Mesodermal cell (in vitro differentiated cells): Measurements from ENCODE around the gene GATA6.

Experiments
- H3K27ac ChIP-seq: 2 replicates; pipeline ENCODE4 v1.7.0; 2013; ENCODE audit warnings: mild to moderate bottlenecking, low read depth, low read length, moderate library complexity; ENCODE audit not compliant: severe bottlenecking
- H3K36me3 ChIP-seq: 2 replicates; pipeline ENCODE4 v1.7.1; 2013; ENCODE audit warnings: mild to moderate bottlenecking, low read length, moderate library complexity; ENCODE audit not compliant: control insufficient read depth, insufficient read depth
- H3K4me1 ChIP-seq: one replicate; pipeline ENCODE4 v1.7.1; 2013; ENCODE audit warnings: mild to moderate bottlenecking, low read length; ENCODE audit not compliant: insufficient read depth, control insufficient read depth, poor library complexity, severe bottlenecking
- H3K4me3 ChIP-seq: 2 replicates; pipeline ENCODE4 v1.7.0; 2013; ENCODE audit warnings: low read length, control low read depth, mild to moderate bottlenecking; ENCODE audit not compliant: insufficient read depth, poor library complexity, severe bottlenecking; ENCODE audit errors: extremely low read depth
- H3K9me3 ChIP-seq: 2 replicates; pipeline ENCODE4 v1.7.1; 2013; ENCODE audit warnings: mild to moderate bottlenecking, low read length, moderate library complexity; ENCODE audit not compliant: control insufficient read depth
- WGBS, 2 experiments: methylation state at CpG; one replicate each; pipeline ENCODE4 v1.1.5; 2013; ENCODE audit warnings: missing lambda C conversion rate in 2 of 2; ENCODE audit not compliant: insufficient coverage in 2 of 2; 5-methylcytosine and 5-hydroxymethylcytosine counted together

The GATA6 gene

DNA sequence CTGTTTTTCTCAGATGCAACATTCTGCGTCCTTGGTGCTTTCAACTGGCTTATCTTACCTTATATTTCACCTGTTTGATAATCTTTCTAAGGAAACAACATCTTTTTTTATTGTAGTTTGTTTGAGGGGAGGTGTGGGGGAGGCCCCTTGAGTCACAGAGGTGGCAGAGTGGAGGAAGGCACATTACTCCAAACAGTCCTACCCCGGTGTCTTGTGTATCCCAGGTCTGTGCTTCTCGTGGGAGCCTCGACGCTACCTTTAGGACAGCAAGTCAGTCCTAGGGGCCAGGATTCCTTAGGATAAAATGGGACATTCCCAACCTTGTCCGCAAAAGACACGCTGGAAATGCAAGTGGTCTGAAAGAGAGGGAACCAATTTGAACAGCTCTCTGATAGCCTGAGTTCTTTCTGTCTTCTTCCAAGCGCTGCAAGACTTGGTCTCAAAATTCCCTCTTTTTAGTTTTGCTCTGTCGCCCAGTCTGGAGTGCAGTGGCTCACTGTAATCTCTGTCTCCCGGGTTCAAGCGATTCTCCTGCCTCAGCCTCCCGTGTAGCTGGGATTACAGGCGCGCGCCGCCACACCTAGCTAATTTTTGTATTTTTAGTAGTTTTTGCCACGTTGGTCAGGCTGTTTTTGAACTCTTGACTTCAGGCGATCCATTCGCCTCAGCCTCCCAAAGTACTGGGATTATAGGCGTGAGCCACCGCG is 4.0 kb downstream of the GATA6 start:
- Histone ChIP-seq H3K36me3 (peaks cover 31% of the 10 kb centered on the region), H3K27ac (no peak overlapping the region), H3K4me3 (peak overlapping the region; percentile 80), H3K9me3 (no peaks in the 10 kb centered on the region), H3K4me1 (peaks cover 16% of the 10 kb centered on the region)
- WGBS, 2 experiments, result 23 to 29% methylated on average over 17 to 18 of the region's 22 CpGs

DNA sequence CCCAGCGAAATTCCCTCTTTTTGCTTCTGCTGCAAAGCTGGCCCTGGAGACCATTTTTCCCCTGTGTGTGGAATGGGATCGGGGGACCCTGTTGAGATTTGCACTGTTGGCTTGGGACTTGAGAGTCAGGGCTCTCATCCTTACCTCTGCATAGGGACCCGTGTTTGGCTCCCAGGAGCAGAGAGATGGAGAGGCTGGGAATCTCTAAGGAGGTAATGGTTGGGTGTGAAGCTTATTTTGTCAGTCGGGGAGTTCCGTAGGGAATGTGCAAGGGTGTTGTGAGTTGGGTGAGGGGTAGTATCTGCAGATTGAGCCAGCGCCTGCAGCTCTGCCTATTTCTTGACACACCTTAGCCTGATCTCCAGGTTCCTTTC is 4.5 kb downstream of the GATA6 start:
- Histone ChIP-seq H3K4me1 (peaks cover 16% of the 10 kb centered on the region), H3K36me3 (peaks cover 31% of the 10 kb centered on the region), H3K27ac (peak overlapping the region; percentile 41), H3K4me3 (peak overlapping the region; percentile 80), H3K9me3 (no peaks in the 10 kb centered on the region)
- WGBS, 2 experiments, result 7 to 11% methylated on average over 3 of the region's 6 CpGs

DNA sequence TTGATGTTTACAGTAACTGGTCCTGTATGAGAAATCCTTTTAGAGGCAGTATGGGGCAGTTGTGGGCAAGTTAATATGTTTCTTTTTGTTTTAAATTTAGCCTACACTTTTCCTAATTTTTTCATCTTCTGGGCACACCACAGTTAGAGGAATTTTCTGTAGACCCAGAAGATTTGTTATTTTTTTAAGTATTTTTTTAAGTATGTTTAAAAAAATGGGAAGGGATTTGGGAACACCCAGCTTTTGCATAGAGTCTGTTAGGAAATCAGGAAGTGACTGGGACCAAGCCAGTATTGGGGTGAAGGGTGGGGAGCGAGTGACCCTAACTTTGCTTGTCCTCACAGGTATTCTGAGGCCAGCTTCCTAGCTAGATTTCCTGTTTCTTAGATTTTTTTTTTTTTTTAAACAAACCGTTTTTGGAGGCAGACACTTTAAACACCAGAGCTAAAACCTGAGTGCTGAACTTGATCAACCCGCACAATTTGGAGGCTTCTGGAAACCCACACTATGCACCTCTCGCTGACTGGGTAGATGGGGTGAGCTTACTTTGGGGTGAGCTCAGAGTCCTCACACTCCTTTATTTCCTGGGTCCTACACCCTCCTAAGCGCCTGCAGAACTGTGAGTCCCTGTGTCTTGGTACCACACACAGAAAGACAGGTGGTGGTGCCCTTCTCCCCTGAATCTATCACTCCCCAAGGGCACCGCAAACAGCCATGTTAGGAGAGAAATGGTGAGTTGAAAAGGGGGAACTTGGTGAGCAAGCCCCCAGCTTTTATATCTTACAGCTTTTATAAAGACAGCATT is 5.2 kb downstream of the GATA6 start:
- peak overlapping the region; percentile 80 for H3K4me3 ChIP-seq
- 32 to 40% methylated on average over 1 to 3 of the region's 6 CpGs for WGBS, 2 experiments
- H3K27ac ChIP-seq, result peak overlapping the region; percentile 41
- H3K4me1 ChIP-seq, result peaks cover 16% of the 10 kb centered on the region
- H3K36me3 ChIP-seq, result peaks cover 31% of the 10 kb centered on the region
- H3K9me3 ChIP-seq, result no peaks in the 10 kb centered on the region

DNA sequence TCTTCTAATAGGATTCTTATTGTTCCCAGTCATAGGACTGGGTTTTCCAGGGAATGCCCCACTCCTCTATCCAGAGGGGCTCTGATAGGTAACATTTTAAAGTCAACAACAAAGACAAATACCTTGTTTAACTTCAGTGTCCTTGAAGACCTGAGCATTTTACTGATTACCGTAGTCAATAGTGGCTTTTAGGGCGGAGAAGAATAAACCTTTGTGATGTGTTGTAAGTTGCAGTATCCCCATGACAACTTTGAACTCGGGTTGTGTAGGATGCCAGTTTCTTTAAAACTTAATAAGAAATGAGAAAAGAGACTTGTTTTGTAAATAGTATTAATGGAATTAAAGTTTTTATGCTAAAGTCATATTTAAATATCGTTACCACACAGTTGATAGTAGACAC is 6.0 kb downstream of the GATA6 start:
- H3K4me3 ChIP-seq, result peak overlapping the region; percentile 80
- WGBS, 2 experiments, result 50 to 60% methylated on average over 1 to 3 of the region's 4 CpGs
- peaks cover 16% of the 10 kb centered on the region for H3K4me1 ChIP-seq
- H3K9me3 ChIP-seq, result no peaks in the 10 kb centered on the region
- H3K36me3 ChIP-seq, result peaks cover 31% of the 10 kb centered on the region
- H3K27ac ChIP-seq, result no peak overlapping the region

DNA sequence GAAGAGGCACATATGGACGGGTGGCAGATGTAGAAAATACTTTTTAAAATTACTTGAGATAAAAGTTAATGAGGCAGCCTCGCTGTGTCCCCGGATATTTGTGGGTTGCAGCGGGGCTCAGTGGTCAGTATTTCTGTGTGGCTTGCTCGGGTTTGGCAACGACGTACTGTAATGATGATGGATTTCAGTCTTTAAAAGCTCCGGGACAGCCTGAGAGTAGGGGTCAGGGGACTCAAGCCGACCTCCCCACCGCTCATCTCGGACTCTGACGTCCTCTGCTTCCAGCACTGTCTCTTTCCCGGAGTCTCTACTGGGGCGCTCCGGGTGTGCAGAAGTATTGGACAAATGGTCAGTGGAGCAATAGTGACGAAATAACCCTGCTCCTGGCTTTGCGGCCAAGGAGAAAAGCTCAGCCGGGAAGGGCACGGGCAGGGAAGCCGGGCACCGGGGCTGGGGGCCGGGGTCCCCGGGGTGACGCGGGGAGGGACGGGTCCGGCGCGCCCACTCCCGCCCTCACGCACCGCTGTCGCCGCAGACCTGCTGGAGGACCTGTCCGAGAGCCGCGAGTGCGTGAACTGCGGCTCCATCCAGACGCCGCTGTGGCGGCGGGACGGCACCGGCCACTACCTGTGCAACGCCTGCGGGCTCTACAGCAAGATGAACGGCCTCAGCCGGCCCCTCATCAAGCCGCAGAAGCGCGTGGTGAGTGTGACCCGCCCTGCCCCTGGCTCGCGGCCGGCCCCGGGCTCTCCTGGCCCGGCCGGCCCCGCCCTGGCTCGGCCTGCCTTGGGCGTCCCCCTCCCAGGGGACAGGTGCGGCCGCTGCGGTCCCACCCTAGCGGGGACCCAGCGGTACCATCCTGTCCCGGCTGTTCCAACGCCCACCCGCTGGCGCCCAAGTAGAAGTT is 7.3 kb downstream of the GATA6 start:
- Histone ChIP-seq H3K9me3 (no peaks in the 10 kb centered on the region), H3K27ac (no peak overlapping the region), H3K4me3 (peak overlapping the region; percentile 25), H3K4me1 (peaks cover 16% of the 10 kb centered on the region), H3K36me3 (peaks cover 34% of the 10 kb centered on the region)
- 12% methylated on average over 55 to 56 of the region's 71 CpGs for WGBS, 2 experiments

DNA sequence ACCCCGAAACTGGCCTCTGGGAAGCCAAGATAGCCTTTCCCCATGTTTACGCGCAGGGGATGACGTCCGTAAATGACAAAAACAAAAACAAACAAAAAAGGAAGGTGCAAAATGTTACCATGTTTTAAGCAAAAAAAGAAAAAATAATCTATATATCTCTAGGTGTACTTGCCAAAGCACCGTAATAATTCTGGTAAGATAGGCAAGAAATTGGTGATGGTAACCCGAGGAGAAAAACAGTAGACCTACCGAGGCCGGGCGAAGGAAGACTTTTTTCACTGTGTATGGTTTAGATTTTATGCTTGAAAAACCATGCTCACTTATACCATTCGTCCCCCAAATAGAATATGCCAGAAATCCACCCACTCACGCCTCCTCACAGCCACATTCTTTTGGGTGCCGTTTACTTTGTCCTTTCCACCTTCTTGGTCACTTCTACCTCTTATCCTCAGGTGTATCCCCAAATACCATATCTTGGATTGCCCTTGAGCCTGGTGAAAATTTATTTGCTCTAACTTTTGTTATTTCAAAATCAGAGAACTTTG is 8.0 kb downstream of the GATA6 start:
- WGBS, 2 experiments, result 55 to 56% methylated on average over 3 to 7 of the region's 13 CpGs
- H3K4me1 ChIP-seq, result peaks cover 16% of the 10 kb centered on the region
- H3K4me3 ChIP-seq, result peak overlapping the region; percentile 25
- no peaks in the 10 kb centered on the region for H3K9me3 ChIP-seq
- H3K36me3 ChIP-seq, result peaks cover 33% of the 10 kb centered on the region
- no peak overlapping the region for H3K27ac ChIP-seq

DNA sequence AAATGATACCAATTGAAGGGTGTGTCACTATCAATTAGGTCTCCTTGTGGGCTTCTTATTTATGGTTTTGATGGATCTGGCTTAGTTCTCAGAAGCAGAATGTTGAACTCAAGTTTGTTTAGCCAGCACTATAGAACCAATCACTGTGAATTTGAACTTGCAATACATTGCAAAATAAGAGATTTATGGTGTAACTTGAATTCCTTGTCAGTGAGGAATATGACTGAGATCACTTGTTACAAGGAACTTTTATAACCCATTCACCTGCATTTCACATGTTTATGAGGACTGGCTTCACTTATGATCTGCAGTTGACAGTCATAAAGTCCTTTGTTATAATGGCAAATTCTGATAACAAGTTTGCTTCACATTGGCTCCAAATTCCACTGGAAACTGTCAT is 9.8 kb downstream of the GATA6 start:
- Histone ChIP-seq H3K4me3 (no peak overlapping the region), H3K4me1 (peaks cover 19% of the 10 kb centered on the region), H3K27ac (no peak overlapping the region), H3K9me3 (no peaks in the 10 kb centered on the region), H3K36me3 (peaks cover 40% of the 10 kb centered on the region)

DNA sequence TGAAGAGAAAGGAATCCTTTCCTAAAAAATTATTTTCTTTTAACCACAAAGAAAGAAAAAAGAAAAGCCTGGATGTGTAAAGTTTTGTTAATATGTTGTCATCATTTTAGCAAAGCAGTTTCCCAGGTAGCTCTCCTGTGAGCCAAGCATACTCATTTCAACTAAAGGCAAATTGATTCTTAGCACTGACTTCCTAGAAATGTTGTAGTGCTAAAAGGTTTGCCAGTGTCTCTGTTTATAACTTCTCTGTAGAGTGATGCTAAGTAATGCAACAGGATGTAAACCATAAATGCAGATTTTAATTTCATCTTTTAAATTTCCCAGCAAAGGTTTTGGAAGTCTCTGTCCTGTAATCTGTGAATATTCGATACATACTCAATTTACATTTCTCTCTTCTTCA is 10.2 kb downstream of the GATA6 start:
- 60 to 86% methylated on average over 1 of the region's 1 CpG for WGBS, 2 experiments
- Histone ChIP-seq H3K4me1 (peaks cover 17% of the 10 kb centered on the region), H3K4me3 (no peak overlapping the region), H3K9me3 (no peaks in the 10 kb centered on the region), H3K27ac (no peak overlapping the region), H3K36me3 (peaks cover 40% of the 10 kb centered on the region)

DNA sequence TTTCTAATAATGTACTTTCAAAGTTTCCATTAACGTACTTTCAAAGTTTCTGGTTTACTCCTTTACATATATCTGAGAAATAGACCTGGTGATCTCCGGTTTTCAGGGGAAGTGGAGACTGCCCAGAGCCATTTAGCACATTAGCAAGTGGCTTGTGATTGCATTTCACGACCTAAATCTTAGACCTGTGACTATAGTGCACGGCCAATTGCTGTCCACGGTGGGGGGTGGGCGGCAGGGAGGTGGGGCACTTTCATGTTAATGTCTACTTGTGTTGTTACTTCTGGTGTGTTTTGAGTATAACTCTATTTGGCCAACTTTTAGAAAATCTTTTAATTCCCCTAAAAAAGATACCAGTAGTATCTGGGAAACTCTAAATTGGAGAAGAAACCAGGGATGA is 11.3 kb downstream of the GATA6 start:
- peaks cover 46% of the 10 kb centered on the region for H3K36me3 ChIP-seq
- H3K9me3 ChIP-seq, result no peaks in the 10 kb centered on the region
- H3K27ac ChIP-seq, result no peak overlapping the region
- H3K4me1 ChIP-seq, result peaks cover 17% of the 10 kb centered on the region
- no peak overlapping the region for H3K4me3 ChIP-seq
- 28% methylated on average over 4 of the region's 6 CpGs; no CpG with 5 or more reads in 1 of the 2 experiments for WGBS, 2 experiments

DNA sequence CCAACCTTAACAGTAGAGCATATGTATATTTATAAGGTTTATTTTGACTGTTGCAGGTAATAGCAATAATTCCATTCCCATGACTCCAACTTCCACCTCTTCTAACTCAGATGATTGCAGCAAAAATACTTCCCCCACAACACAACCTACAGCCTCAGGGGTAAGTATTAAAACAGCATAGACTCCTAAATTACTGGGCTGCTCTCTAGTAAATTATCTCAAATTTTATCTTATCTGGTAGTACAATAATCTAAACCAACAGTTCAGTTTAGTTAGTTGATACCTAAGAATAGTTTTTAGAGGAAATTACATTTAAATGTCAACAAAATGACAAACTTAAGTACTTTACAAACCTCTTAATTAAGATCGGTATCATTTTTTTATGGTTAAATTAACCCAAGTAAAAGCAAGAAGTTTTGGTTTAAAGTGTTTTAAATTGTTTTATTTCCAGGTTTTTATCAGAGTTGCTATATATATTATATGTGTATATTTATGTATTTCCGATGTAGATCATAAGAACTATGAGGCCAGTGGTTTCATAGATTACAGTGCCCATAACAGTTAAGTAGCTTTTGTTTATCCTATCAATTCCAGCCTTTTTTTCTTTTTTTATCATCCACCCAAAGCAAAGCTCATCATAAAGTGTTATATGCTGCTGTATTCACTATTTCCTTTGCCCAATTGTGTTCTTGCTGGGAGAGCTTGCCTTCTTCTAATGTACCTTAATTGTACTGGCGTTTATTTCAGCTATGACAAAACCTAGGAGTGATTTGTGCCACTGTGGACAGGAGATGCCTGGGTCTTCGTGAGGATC is 13.7 kb downstream of the GATA6 start:
- 80 to 100% methylated on average over 1 to 2 of the region's 4 CpGs for WGBS, 2 experiments
- H3K36me3 ChIP-seq, result peaks cover 51% of the 10 kb centered on the region
- no peak overlapping the region for H3K4me3 ChIP-seq
- no peak overlapping the region for H3K27ac ChIP-seq
- H3K4me1 ChIP-seq, result peaks cover 13% of the 10 kb centered on the region
- H3K9me3 ChIP-seq, result no peaks in the 10 kb centered on the region
